ENCODE data around the gene MTM1.

DNA sequence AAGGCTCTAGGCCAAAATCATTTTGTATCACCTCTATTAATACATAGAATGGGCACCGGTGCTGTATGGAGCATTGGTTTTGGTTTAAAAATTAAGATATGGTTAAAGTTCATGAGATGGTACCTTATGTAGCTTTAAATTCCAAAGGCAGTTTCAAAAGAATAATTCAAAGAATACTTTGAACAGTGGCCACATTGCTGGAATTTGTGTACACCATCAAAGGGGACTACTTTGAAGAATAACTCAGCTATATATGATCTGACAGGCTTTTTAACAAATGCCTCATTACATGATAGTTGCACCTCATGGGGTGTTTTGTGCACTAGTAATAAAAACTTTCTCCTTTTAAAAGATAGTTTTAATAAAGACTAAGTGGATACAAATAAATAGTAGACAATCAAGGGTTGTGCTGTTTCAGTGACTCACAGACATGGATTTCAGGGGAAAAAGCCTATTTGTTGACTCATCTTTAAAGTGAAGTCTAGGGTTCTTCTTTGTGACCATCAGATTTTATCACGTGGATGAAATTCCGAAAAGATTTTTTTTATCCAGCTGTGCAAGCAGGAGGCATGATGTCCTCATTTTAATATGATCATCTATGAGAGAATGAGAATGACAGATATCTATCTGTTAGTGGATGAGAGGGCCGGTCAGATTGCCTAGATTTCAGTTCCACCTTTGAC, 12.8 kb downstream of the MTM1 start:
- TF ChIP-seq, protein P1, sequence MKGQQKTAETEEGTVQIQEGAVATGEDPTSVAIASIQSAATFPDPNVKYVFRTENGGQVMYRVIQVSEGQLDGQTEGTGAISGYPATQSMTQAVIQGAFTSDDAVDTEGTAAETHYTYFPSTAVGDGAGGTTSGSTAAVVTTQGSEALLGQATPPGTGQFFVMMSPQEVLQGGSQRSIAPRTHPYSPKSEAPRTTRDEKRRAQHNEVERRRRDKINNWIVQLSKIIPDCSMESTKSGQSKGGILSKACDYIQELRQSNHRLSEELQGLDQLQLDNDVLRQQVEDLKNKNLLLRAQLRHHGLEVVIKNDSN (IDR thresholded peaks at IDR 0.05), result no peak
- TF ChIP-seq TAF1 (IDR thresholded peaks at IDR 0.05; ENCODE audit: low read depth), result no peak
- TF ChIP-seq CREB1 (IDR thresholded peaks at IDR 0.05; ENCODE audit: low read depth), result no peak
- TF ChIP-seq EP300 (IDR thresholded peaks at IDR 0.05; ENCODE audit: borderline replicate concordance), result no peak
- TF ChIP-seq CEBPB (IDR thresholded peaks at IDR 0.05), result no peak
- no peak for TF ChIP-seq RAD21 (IDR thresholded peaks at IDR 0.05; ENCODE audit: low read depth)
- TF ChIP-seq, protein P2, sequence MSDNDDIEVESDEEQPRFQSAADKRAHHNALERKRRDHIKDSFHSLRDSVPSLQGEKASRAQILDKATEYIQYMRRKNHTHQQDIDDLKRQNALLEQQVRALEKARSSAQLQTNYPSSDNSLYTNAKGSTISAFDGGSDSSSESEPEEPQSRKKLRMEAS (IDR thresholded peaks at IDR 0.05), result no peak
- no peak for TF ChIP-seq YY1 (IDR thresholded peaks at IDR 0.05; ENCODE audit: low read depth)
- TF ChIP-seq ZBTB7A (IDR thresholded peaks at IDR 0.05; ENCODE audit: low read depth), result no peak
- TF ChIP-seq FOXM1 (IDR thresholded peaks at IDR 0.05; ENCODE audit: borderline replicate concordance, low read depth), result no peak

All from Ishikawa (cell line).